ENCODE results near the gene ADAM19.

ADAM19 gene

DNA sequence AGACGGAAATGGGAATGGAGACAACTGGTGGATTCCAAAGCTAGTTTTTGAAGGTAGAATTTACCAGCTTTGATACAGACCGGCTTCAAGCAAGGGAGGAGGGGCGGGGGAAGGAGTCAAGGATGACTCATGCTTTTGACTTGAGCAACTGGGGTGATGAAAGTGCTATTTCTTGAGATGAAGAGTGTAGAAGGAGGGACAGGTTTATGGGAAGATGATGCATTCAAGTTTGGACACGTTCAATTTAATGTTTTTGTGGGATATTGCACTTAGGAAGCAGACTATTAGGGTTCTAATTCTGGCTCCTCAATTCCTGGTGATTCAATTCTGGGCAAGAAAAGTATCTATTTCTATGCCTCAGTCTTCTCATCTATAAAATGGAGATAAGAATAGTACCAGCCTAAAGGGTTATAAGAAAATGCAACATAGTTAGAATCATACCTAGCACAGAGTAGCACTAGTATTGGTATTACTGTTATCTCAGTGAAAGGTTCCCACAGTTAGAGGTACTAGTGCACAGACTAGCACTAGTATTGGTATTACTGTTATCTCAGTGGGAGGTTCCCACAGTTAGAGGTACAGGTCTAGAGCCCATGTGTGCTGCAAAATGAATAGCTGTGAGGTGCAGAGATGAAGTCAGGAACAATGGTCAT is 110.9 kb downstream of the ADAM19 start:
- peak in 1 of 2 donors; percentile 30 for DNase-seq (ENCODE audit: low read depth in 2 of 2)

DNA sequence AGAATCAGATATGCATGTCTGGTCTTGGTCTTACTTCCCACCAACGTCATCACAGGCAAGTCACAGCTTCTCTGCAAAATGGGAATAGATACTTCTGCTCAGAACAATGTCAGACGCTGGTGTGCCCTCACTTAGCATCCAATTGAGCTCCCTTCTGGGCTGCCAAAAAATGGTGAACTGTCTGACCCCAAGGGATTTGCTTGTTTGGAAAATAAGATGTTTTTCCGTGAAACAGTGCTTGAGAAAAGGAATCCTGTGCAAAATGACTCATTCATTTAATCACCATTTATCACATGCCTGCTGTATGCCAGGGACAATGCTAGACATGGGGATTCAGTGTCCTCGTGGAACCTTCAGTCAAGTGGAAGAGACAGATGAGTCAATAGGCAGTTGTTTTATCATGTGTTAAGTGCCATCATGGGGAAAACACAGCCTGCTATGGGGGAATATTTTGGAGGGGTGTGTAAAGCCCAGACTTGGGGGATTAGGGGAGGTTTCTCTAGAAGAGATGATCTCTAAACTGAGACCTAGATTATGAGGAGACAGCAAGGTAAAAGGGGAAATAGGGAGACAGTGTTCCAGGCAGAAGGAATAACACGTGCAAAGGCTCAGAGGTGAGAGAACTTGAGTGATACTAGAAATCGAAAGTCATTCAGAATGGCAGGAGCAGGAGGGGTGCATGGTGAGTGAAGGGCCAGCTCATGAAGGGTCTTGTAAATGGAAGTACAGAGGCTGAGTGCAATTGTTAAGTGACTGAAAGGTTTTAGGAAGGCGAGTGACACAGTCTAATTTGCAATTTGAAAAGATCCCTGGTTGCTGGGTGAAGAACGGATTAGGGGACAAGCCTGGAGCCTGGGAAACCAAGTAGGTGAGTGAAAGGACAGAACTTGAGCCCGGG is 111.7 kb downstream of the ADAM19 start:
- DNase-seq (ENCODE audit: low read depth in 2 of 2): no peak

DNA sequence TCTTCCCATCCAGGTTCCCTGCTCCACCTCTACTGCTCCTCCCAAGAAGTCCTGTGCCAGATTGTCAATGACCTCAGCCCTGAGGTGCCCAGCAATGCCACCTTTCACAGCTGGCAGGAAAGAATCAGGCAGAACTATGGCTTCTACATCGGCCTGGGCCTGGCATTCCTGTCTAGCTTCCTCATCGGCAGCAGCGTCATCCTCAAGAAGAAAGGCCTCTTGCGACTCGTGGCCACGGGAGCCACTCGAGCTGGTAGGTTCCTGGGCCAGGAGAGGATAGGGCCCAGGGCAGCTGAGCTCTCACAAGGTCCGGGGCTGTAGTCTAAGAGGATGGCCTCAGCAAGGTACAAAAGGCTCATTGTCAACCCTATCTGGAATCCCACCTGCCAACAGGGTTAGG is 112.5 kb downstream of the ADAM19 start:
- no peak for DNase-seq (ENCODE audit: low read depth in 2 of 2)

DNA sequence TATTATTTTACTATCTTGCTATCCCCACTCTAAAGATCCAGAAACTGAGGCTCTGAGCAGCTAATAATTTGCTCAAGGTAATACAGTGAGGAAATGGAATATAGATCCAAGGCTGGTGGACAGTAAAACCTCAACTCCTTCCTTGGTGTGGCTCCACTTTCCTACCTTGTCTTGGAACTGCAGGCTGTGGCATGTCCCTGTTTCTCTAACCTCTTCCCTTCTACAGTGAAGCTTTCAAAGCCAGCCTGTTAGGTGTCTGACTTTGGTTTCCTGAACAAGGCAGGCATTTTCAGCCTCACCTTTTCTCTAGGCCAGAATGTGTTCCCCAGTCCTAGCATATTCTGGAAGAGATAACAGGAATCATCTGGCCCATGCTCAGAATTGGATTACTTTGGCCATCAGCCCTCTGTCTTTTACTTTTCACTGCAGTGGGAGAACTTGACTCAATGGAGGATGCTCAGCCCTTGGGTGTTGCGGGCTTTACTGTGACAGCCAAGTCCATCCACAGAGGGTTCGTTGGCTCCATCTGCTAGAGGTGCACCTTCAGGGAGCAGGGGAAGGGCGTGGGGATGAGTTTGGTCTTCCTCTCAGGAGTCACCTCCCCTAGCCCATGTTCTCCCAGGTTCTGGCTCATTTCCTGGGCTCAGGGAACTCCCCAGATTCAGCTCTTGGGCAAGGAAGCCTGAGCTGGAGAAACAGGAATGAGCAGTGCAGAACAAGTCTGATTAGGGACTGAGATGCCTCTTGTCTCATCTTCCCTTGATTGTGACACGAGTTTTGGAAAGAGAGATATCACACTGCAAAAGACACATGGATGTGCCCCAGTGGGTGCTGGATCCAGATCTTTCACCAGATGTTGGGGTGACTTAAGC is 114.4 kb downstream of the ADAM19 start:
- no peak for DNase-seq (ENCODE audit: low read depth in 2 of 2)

DNA sequence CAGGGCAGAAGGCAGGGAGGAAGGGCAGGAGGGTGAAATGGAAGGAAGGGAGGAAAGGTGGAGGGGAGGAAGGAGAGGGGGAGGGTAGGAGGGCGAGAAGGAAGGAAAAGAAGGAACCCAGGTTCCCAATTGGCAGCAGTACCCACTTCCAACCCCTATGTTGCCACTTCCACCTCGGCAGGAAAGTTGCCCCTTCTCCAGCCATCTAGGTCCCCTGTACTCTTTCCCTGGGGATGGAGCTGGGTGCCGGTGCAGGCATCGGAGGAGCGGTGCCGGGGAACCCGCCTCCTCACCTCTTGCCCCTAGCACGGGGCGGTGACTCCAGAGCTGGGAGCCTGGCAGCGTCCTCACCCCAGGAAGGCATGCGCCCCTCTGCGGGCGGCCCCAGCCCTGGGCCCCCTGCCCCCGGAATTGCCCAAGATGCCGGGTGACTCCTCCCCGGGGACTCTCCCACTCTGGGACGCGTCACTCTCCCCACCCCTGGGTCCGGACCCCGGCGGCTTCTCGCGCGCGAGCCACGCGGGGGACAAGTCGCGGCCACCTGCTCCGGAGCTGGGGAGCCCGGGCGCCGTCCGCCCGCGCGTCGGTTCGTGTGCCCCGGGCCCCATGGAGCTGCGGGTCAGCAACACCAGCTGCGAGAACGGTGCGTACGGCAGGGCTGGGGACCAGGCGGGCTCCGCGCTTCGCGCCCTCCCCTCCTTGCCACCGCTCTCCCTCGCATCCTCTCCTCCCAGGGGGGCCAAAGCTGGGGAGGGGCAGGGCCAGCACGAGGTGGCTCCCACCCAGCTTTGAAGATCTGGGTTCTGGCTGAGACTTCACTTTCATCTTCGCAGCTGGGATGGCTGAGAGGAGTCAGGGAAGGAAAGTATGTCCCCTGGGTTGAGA is 115.6 kb downstream of the ADAM19 start, which contains the start of gene NIPAL4:
Gene NIPAL4, plus strand, starts transcription at position 499 of the 885 bp plus-strand sequence. Its CDS starts 108 bp downstream, at position 607.
- DNase-seq (ENCODE audit: low read depth in 2 of 2): peak in 1 of 2 donors; percentile 32

DNA sequence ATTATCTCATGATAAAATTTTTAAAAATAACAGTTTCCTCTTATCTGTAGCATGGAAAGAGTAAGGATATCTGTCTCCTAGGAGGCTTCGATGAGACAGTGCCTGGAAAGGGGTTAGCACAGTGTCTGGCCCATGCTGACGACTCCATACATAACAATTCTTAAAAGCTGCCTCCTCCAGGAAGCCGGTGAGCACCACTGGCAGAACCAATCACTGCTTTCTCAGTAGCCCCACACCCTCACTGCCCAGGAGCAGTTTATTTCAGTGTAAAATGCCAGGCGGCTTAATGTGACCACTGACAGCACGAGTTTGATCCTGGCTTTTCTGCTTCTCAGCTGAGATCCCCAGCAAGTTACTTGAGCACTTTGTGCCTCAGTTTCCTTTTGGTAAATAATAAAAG is 116.7 kb downstream of the ADAM19 start:
- no peak for DNase-seq (ENCODE audit: low read depth in 2 of 2)

DNA sequence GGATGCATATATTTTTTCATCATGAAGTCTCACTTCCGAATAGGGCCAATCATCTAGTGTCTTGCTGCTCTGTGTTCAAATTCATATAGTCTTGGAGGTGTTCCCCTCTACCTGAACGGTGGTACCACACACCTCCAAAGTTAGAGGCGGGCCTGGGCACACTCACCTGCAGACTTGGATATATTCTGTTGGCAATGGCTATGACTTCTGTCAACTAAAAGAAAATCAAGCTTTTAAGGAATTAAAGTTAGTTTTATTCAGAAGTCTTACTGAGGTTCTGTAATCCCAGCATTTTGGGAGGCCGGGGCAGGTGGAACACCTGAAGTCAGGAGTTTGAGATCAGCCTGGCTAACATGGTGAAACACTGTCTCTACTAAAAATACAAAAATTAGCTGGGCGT is 118.2 kb downstream of the ADAM19 start:
- DNase-seq (ENCODE audit: low read depth in 2 of 2): no peak

DNA sequence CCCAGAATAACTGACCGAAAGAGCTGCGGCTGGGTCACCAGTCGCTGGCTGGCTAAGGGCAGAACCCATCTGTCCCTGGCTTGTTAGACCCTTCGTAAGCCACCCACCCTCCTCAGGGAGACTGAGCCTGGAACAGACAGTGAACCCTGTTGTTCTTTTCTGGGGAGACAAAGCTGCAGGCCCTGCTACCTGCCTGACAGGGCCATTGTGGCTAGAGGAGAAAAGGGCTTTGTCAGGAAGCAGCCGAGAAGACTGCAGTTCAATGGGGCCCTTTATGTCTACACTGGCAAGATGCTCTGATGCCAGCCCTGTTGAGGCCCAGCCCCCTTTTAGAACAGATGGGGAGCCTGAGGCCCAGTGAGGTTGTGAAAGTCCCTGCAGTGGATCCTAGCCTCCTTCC is 119.3 kb downstream of the ADAM19 start:
- DNase-seq (ENCODE audit: low read depth in 2 of 2): no peak

DNA sequence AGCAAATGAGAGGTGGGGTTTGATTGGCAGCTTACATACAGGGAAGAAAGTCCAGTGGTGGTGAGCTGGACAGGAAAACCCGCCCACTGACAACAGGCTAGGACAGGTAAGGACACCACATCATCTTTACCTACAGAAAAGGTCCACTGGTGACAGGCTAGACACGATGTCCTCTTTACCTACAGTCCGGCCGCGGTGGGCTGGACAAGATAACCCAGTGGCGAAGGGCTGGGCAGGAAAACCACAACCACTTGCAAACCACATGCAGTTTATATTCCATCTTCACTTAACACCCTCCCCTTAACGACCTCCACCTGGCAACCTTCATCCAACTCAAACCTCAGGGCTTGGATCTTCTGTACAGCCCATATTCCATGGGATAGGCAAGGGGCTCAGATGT is 120.5 kb downstream of the ADAM19 start:
- DNase-seq (ENCODE audit: low read depth in 2 of 2): no peak

DNA sequence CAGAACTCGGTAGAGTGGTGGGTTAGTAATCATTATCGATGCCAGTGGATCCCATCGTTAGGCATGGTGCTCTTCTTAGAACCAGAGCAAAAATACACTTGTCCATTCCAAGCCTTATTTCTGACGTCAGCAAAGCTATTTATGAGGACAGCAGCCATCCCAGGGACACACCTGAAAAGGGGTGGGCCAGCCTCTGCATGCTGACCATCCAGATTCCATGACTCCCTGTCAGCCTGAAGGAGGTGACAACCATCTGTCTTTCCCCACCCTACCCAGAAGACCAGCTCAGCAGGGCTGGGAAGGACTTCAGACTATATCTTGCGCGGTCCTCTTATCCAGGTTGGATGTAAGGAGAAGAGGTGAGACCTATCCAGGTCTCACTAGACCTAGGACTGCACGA is 121.3 kb downstream of the ADAM19 start:
- no peak for DNase-seq (ENCODE audit: low read depth in 2 of 2)

DNA sequence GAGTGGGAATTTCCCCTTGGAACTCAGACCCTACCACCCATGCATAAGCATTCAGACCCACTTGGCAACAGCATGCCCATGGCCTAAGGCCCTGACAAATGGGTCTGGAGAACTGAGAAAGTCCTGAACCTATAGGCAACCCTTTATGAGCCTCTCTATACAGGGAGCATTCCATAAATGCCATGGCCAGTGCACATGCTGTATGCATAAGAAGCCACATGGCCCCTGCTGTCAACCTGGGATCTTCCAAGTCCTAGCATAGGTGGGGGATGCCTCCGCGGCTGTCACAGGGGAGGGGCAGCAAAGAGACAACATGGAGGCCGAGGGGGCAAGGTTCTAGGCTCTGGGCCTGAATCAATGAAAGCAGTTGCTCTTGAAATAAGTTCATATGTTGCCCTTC is 123.8 kb downstream of the ADAM19 start:
- DNase-seq (ENCODE audit: low read depth in 2 of 2): no peak

DNA sequence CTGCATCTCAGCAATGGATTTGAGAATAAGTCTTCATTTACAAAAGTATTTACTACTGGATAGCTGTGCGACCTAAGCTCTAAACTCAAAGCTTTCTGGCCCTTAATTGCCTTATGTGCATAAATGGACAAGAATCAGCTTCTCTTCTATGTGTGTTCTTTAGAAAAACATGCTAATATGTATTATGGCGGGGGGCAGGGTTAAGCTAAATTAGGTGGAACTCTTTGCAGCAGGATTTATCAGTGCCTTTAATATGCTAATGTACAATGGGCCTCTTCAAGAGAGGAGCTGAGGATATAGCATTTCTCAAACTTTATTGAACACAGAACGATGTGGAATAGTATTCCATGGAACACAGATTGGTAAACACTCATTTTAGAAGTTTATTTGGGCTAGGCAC is 125.6 kb downstream of the ADAM19 start:
- no peak for DNase-seq (ENCODE audit: low read depth in 2 of 2)

DNA sequence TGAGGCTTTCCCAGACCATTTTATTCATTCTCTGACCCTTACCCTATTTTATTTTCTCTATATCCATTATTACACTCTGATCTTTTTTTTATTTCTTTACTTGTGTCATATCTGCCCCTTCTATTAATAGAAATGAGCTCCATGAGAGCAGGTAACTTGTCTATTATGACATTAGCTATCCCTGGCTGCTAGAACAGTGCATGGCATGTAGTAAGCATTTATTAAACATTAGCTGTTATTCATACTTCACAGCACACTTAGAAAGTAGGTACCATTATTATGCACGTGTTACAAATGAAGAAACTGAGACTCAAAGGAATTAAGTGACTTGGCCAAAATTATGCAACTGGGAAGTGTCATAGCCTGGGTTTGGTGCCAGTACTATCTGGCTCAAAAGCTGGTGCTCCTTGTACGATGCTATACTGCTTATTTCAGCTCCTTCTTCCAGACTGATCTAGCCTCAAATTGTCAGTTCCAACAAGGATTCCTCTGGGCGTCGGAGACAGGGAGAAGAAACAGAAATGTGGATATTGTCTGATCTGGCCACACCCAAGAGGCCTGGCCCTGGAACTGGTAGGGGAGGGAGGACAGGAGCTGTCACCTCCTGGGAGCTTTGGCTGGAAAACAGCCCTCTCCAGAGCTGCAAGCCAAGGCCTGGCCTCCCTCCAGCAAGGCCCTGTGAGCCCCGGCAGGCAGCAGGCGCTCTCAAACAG is 126.4 kb downstream of the ADAM19 start:
- DNase-seq (ENCODE audit: low read depth in 2 of 2): no peak

DNA sequence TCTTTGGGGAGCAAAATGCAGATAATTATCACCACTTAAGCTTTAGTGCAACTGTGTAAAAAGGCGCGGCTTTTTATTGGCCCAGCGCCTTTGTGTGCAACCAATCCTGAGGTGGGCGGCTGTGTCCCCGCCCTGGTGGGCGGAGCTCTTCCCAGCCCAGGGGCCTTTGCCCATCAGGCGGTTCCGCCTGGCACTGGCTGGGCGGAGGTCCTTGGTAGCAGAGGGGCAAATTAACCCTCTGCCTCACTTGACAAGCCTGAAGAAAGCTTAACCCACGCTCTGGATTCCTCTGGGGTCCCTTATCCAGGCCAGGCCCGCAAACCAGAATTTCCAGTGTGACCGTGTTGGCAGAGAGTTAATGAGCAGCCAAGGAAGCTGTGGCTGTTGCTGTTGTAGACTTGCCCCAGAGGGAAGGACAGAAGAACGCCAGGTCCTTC is 128.4 kb downstream of the ADAM19 start:
- no peak for DNase-seq (ENCODE audit: low read depth in 2 of 2)

DNA sequence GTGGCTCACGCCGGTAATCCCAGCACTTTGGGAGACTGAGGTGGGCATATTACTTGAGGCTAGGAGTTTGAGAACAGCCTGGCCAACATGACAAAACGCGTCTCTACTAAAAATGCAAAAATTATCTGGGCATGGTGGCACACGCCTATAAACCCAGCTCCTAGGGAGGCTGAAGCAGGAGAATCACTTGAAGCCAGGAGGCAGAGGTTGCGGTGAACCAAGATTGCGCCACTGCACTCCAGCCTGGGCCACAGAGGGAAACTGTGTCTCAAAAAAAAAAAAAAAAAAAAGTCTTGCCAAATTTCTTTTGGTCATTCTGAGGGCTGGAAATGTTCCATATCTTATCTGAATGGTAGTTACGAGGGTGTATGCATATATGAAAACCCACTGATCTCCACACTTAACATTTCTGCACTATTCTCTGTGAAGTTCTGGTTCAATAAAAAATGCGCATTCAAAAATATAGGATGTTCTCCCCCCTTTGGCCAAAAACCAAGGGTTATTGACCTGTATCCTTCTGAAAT is 129.1 kb downstream of the ADAM19 start:
- DNase-seq (ENCODE audit: low read depth in 2 of 2): no peak

DNA sequence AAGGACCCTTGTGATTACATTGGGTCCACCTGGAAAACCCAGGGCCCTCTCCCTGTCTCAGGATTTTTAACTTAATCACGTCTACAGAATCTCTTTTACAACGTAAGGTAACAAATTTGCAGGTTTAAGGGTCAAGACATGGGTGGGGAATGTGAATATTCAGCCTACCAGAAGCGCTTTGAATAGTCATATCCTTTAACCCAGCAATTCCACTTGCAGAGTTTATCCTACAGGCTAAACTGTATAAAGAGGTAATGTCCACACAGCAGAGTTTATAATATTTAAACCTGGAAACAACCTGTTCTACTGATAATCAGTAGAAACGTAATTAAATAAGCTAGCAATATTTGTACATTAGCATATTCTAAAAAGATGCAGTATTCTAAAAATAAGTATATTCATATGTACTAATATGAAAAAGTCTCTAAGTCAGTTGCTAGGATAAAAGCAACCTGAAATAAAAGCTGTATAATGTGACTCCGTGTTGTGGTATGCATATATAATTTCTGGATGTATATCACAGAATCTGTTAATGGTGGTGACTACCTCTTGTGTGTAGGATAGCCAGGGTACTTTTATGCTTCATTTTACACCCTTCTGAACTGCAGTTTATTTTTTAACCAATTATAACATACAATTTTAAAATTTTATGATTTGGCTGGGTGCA is 129.7 kb downstream of the ADAM19 start:
- no peak for DNase-seq (ENCODE audit: low read depth in 2 of 2)

DNA sequence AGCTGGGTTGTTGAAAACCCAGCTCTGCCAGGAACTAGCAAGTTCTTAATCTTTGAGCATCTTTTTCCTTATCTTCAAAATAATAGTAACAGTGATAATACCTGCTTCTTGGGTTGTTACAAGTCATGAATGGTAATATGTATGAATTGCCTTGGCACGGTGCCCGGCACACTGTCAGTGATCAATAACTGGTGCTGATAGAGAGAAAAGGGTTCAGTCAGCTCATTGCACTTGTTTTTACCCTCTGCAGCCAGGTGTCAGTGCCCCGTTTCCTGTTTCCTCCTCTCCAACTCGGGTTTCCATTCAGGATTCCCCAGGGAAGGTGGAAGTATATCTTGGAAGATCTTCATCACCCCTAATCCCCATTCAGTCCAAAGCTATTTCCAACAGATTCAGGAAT is 131.4 kb downstream of the ADAM19 start:
- DNase-seq (ENCODE audit: low read depth in 2 of 2): no peak

DNA sequence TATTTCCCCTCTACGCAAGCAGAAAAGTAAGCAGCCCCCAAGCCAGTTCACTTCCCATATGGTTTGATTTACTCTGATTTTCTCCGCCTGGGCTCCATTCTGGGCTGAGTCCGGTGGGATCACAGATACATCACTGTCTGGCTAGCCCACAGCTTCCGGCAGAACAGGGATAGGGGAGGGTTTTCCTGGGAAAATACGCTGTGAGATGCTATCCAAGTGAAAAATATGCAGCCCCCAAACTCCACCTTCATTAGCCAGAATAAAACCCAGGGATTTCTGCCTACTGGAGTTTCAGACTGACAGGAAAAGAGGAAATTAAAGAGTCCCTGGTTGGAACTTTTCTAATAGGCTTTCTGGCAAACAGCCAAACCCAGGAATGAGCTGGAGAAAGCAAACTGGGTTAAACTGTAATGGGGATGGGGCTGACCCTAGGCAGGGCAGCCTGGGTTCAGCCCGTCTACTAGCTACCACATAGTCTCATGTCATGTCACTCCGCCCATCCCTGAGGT is 132.5 kb downstream of the ADAM19 start:
- DNase-seq (ENCODE audit: low read depth in 2 of 2): no peak

DNA sequence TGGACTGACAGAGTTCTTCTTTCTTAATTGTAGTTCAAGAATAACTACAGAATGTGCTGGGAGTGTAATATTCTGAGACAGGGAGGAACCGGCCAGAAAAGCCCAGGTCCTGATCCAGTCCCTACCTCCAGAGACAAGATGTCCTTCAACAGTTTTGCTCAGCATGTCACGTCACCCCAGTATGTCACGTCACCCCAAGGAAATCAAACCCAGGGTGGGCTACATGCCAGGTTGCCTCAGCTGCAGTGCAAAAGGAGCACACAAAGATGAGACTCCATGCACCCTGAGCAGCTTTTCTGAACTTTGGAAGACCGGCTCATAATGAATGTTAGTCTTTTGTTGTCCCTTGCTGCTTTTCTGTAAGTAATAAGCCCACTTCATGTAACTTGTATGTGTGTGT is 141.5 kb downstream of the ADAM19 start:
- no peak for DNase-seq (ENCODE audit: low read depth in 2 of 2)

All from stimulated activated CD4-positive, alpha-beta T cell treated with anti-CD3 and anti-CD28 coated beads, Interleukin-1b, Interleukin-23, amount 100 ng/mL, for 1 hour (primary cell).